Osteoblast (primary cell): Measurements from ENCODE around the gene POU2F3. TPM values are rescaled to one million over a fixed set of nuclear protein-coding genes. Genes with fewer than 3 reads are reported as not detected.

ENCODE experiments used
- DNase-seq: peaks from one replicate; pipeline ENCODE4 v3.0.0; 2011; ENCODE audit warnings: low spot score, mixed read lengths; ENCODE audit not compliant: insufficient read length; ENCODE audit errors: missing footprints
- H2AFZ ChIP-seq: 2 replicates; pipeline ENCODE4 v1.6.0; 2011; ENCODE audit warnings: mild to moderate bottlenecking, low read length
- H3K27ac ChIP-seq: 2 replicates; pipeline ENCODE4 v1.5.1; 2011; ENCODE audit warnings: mild to moderate bottlenecking, low read depth, low read length, moderate library complexity
- H3K27me3 ChIP-seq: 2 replicates; pipeline ENCODE4 v1.6.0; 2012; ENCODE audit warnings: mild to moderate bottlenecking, control low read depth, inconsistent platforms, low read length, moderate library complexity; ENCODE audit not compliant: insufficient read depth
- H3K36me3 ChIP-seq: 2 replicates; pipeline ENCODE4 v1.5.1; 2011; ENCODE audit warnings: mild to moderate bottlenecking, low read length, control low read depth, moderate library complexity; ENCODE audit not compliant: insufficient read depth
- H3K4me1 ChIP-seq: 2 replicates; pipeline ENCODE4 v1.5.1; 2011; ENCODE audit warnings: mild to moderate bottlenecking, low read length, control low read depth, moderate library complexity; ENCODE audit not compliant: insufficient read depth
- H3K4me2 ChIP-seq: 2 replicates; pipeline ENCODE4 v1.6.0; 2011; ENCODE audit warnings: mild to moderate bottlenecking, low read length; ENCODE audit not compliant: insufficient read depth
- H3K4me3 ChIP-seq: fragments of 200-600 bp; sonication (generic); 3 replicates; pipeline ENCODE4 v1.5.1; 2012; ENCODE audit warnings: mild to moderate bottlenecking, low read length, inconsistent platforms; ENCODE audit not compliant: insufficient read depth
- H3K79me2 ChIP-seq: 2 replicates; pipeline ENCODE4 v1.6.0; 2012; ENCODE audit warnings: mild to moderate bottlenecking, low read length, control low read depth, inconsistent platforms; ENCODE audit not compliant: insufficient read depth
- H3K9me3 ChIP-seq: 2 replicates; pipeline ENCODE4 v1.5.1; 2011; ENCODE audit warnings: low read depth, low read length, control low read depth
- H4K20me1 ChIP-seq: 2 replicates; pipeline ENCODE4 v1.6.0; 2012; ENCODE audit warnings: mild to moderate bottlenecking, low read length, control low read depth; ENCODE audit not compliant: insufficient read depth
- CTCF ChIP-seq: IDR thresholded peaks from 2 replicates; pipeline ENCODE4 v1.5.1; 2011; ENCODE audit warnings: mild to moderate bottlenecking, low read depth, low read length, moderate library complexity; ENCODE audit errors: extremely low read depth
- total RNA-seq: library from RNA; depleted of rRNA; stranded (reverse); fragments of >200 nt; gene quantifications from 2 replicates; pipeline ENCODE4 v1.2.3, GENCODE V29; 2012

The POU2F3 gene
- total RNA-seq, 1 donor, result under 0.01 TPM

- Histone ChIP-seq H3K27me3 (peaks cover 73% of the 10 kb centered on the region), H3K4me2 (no peak overlapping the region), H3K9me3 (no peaks in the 10 kb centered on the region), H3K79me2 (no peaks in the 10 kb centered on the region), H4K20me1 (no peaks in the 10 kb centered on the region), H3K4me3 (no peak overlapping the region), H3K27ac (no peak overlapping the region), H3K36me3 (no peaks in the 10 kb centered on the region), H3K4me1 (no peaks in the 10 kb centered on the region), H2AFZ (no peak overlapping the region)
- no peak for TF ChIP-seq CTCF
- no peak for DNase-seq
Measured at GRCh38 chr11:120260616-120261015, 20.7 kb downstream of the POU2F3 start.

- no peaks in the 10 kb centered on the region for H3K4me1 ChIP-seq
- no peak for TF ChIP-seq CTCF
- no peak overlapping the region for H3K4me2 ChIP-seq
- H3K9me3 ChIP-seq, result no peaks in the 10 kb centered on the region
- H3K79me2 ChIP-seq, result no peaks in the 10 kb centered on the region
- no peak overlapping the region for H3K27ac ChIP-seq
- H2AFZ ChIP-seq, result no peak overlapping the region
- H4K20me1 ChIP-seq, result no peaks in the 10 kb centered on the region
- H3K4me3 ChIP-seq, result no peak overlapping the region
- H3K36me3 ChIP-seq, result no peaks in the 10 kb centered on the region
- no peak for DNase-seq
- H3K27me3 ChIP-seq, result peaks cover 73% of the 10 kb centered on the region
Measured at GRCh38 chr11:120261321-120261720, 21.4 kb downstream of the POU2F3 start.

- TF ChIP-seq CTCF, result no peak
- Histone ChIP-seq H3K27ac (no peak overlapping the region), H3K36me3 (no peaks in the 10 kb centered on the region), H3K27me3 (peaks cover 72% of the 10 kb centered on the region), H3K79me2 (no peaks in the 10 kb centered on the region), H2AFZ (no peak overlapping the region), H3K4me3 (no peak overlapping the region), H3K9me3 (no peaks in the 10 kb centered on the region), H3K4me2 (no peak overlapping the region), H3K4me1 (no peaks in the 10 kb centered on the region), H4K20me1 (no peaks in the 10 kb centered on the region)
- DNase-seq, result no peak
Measured at GRCh38 chr11:120261931-120262330, 22.0 kb downstream of the POU2F3 start.

- Histone ChIP-seq H3K4me1 (peaks cover under 1% of the 10 kb centered on the region), H3K79me2 (no peaks in the 10 kb centered on the region), H3K9me3 (no peaks in the 10 kb centered on the region), H3K4me3 (no peak overlapping the region), H2AFZ (no peak overlapping the region), H3K27me3 (peaks cover 48% of the 10 kb centered on the region), H3K27ac (no peak overlapping the region), H3K36me3 (no peaks in the 10 kb centered on the region), H4K20me1 (no peaks in the 10 kb centered on the region), H3K4me2 (no peak overlapping the region)
- no peak for DNase-seq
- no peak for TF ChIP-seq CTCF
Measured at GRCh38 chr11:120267319-120267718, 27.4 kb downstream of the POU2F3 start.
